Bronchial epithelial cell (primary cell): ENCODE measurements around the gene OPN4. TPM values are rescaled to one million over a fixed set of nuclear protein-coding genes. Genes with fewer than 3 reads are reported as not detected.

Experiments used
- DNase-seq: peaks from one replicate; pipeline ENCODE4 v3.0.0-alpha.2; 2010; ENCODE audit warnings: low read depth
- FAIRE-seq: peaks from 2 replicates; lab custom pipeline; 2011; peaks lifted over from hg19 to GRCh38; lab: Jason Lieb, UNC
- H3K27me3 ChIP-seq: 2 replicates; pipeline ENCODE4 v1.5.1; 2011; ENCODE audit warnings: low read length; ENCODE audit not compliant: control insufficient read depth, insufficient read depth
- H3K36me3 ChIP-seq: 2 replicates; pipeline ENCODE4 v1.5.1; 2011; ENCODE audit warnings: low read length; ENCODE audit not compliant: control insufficient read depth, insufficient read depth
- H3K4me3 ChIP-seq: 2 replicates; pipeline ENCODE4 v1.5.1; 2011; ENCODE audit warnings: mild to moderate bottlenecking, low read depth, low read length, control low read depth
- total RNA-seq: library from RNA; depleted of rRNA; stranded (reverse); fragments of >200 nt; gene quantifications from 2 replicates; pipeline ENCODE4 v1.2.1, GENCODE V29; 2014
- TF ChIP-seq, protein P1 (sequence below): IDR thresholded peaks from 2 replicates; pipeline ENCODE4 v1.5.1; 2011; ENCODE audit warnings: mild to moderate bottlenecking, moderate library complexity, low read length, control low read depth, inconsistent platforms; ENCODE audit not compliant: insufficient read depth, severe bottlenecking

The OPN4 gene
- total RNA-seq, 1 donor from 2014 or later: not detected

DNA sequence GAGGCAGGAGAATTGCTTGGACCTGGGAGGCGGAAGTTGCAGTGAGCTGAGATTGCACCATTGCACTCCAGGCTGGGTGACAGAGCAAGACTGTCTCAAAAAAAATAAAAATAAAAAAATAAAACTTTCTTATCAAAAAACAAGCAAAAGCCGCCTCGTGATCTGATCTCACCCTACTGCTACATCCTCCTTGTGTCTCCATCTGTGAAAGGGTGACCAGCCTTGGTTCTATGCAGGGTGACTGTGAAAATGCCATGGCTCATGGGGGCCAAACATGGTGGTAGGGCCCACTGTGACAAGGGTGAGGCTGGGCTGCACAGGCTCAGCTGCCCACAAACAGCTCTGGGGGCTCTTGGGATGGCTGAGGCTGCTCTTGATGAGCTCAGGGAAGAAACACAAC is 968 bp upstream of the OPN4 start:
- no peak for DNase-seq
- TF ChIP-seq, protein P1, sequence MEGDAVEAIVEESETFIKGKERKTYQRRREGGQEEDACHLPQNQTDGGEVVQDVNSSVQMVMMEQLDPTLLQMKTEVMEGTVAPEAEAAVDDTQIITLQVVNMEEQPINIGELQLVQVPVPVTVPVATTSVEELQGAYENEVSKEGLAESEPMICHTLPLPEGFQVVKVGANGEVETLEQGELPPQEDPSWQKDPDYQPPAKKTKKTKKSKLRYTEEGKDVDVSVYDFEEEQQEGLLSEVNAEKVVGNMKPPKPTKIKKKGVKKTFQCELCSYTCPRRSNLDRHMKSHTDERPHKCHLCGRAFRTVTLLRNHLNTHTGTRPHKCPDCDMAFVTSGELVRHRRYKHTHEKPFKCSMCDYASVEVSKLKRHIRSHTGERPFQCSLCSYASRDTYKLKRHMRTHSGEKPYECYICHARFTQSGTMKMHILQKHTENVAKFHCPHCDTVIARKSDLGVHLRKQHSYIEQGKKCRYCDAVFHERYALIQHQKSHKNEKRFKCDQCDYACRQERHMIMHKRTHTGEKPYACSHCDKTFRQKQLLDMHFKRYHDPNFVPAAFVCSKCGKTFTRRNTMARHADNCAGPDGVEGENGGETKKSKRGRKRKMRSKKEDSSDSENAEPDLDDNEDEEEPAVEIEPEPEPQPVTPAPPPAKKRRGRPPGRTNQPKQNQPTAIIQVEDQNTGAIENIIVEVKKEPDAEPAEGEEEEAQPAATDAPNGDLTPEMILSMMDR: no peak

DNA sequence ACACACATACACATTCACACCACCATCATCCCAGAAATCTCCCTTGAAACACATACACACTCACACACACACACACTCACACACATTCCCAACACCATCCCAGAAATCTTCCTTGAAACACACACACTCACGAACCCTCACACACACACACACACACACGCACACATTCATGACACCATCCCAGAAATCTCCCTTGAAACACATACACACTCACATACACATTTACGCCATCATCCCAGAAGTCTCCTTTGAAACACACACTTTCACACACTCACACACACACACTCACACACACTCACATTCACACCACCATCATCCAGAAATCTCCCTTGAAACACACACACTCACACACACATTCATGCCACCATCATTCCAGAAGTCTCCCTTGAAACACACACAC is 360 bp upstream of the OPN4 start:
- Histone ChIP-seq H3K4me3 (no peak overlapping the region), H3K27me3 (peaks cover 3% of the 10 kb centered on the region), H3K36me3 (no peaks in the 10 kb centered on the region)
- no peak for DNase-seq
- FAIRE-seq: peak; percentile 96
- TF ChIP-seq, protein P1: no peak

More for the DNA sequence above, 968 bp upstream of the OPN4 start:
- no peak overlapping the region for H3K4me3 ChIP-seq
- peaks cover 3% of the 10 kb centered on the region for H3K27me3 ChIP-seq
- no peak for FAIRE-seq
- H3K36me3 ChIP-seq: no peaks in the 10 kb centered on the region

DNA sequence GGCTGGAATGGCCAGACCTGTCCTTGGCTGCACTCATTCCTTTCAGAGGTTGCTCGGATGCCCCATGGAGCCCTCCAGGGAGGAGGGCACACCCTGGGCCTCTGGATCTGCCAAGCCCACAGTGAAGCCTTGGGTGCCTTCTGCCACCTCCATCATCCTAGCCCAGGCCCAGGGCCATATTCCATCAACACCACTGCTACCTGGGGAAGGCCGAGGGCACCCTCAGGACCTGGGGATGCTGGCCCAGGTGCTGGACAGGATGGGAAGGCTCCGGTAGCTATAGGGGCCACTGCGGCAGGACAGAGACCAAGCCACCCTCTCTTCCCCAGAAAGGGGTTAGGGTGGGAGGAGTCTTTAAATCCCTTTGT is 810 bp downstream of the OPN4 start:
- Histone ChIP-seq H3K4me3 (no peak overlapping the region), H3K27me3 (peaks cover 3% of the 10 kb centered on the region), H3K36me3 (no peaks in the 10 kb centered on the region)
- TF ChIP-seq, protein P1: no peak
- FAIRE-seq: no peak
- no peak for DNase-seq

DNA sequence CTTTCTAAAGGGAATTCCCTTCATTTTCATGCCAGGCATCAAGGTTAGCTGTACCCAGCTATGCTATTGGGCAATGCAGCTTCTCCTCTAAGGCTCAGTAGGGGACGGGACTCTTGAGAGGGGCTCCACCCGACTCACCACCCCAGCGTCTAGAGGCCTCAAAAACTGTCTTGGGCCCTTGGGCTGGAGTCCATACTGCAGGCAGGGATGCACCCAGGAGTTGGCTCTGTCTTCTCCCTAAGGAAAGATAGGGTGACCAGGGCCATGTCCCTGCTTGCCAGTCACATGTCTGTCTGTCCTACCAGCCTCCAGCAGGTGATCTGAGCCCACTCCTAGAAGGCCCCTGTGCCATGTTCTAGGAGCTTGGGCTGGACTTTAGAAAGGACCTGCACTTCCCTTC is 1.2 kb downstream of the OPN4 start:
- no peak for FAIRE-seq
- H3K4me3 ChIP-seq: no peak overlapping the region
- no peak for DNase-seq
- TF ChIP-seq, protein P1: no peak
- H3K36me3 ChIP-seq: no peaks in the 10 kb centered on the region
- peaks cover 3% of the 10 kb centered on the region for H3K27me3 ChIP-seq

DNA sequence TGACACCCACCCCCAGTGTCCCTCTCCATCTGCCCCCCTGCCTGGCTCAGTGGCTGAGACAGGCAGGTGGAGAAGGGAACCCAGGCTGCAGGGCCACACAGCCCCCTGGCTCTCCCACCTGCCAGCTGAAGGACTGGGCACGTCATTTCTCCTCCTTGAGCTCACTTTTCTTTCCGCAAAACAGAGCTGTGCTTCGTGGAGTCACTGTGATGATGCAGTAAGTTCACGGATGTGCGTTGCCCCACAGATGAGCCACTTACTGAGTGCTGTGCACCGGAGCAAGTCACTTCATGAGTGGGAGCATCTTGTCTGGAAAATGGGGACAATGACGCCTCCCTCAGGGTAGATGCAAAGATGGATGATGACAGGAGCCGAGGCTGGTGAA is 2.7 kb downstream of the OPN4 start:
- Histone ChIP-seq H3K36me3 (no peaks in the 10 kb centered on the region), H3K4me3 (no peak overlapping the region), H3K27me3 (no peaks in the 10 kb centered on the region)
- FAIRE-seq (no peak), DNase-seq (no peak)
- TF ChIP-seq, protein P1: no peak

DNA sequence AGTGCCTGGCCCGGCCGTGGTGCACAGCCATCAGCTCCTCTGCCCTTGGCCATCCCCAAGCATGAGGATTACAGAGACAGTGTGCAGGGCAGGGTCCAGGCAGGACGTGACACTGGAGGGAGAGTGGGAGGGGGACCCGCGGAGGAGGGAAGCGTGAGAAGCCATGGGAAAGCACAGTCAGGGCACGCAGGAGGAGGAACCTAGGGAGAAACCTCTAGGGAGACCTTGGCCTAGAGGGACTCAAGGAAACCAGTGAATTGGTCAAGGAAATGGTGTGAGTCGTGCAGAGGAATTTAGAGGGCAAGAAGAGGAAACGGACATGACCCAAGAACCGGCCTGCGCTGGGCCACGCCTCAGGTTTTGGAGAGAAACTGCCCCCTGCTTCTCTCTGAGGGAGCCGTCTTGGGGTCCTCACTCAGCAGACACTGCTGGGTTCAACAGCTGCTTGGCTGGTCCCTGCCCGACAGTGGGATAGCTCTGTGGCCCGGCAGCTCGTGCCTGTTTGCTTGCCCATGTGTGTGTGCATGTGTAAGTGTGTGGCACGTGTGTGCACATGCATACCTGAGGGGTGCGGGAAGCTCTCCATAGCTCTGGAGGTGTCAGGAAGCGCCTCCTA is 3.2 kb downstream of the OPN4 start:
- no peak overlapping the region for H3K4me3 ChIP-seq

More for the DNA sequence above, 3.2 kb downstream of the OPN4 start:
- Histone ChIP-seq H3K27me3 (no peaks in the 10 kb centered on the region), H3K36me3 (no peaks in the 10 kb centered on the region)
- DNase-seq (no peak), FAIRE-seq (no peak)
- TF ChIP-seq, protein P1: no peak
